ENCODE measurements around the gene DNASE2.
"Not testable (repeated sequence)": the region's sequence is repeated elsewhere in the genome, so short reads cannot be mapped to it uniquely, and the experiment has no call there.

The DNASE2 gene

DNA sequence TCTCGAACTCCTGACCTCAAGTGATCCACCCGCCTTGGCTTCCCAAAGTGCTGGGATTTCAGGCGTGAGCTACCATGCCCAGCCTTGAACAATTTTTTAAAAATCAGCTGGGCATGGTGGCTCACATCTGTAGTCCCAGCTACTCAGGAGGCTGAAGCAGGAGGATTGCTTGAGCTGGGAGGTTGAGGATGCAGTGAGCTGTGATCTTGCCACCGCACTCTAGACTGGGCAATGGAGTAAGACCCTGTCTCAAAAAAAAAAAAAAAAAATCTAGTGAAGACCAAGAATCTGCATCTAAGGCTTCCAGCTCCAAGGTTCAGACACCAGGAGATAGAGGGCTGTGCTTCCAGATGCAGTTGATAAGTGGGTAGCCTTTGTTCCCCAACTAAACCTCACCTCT, 17.1 kb downstream of the DNASE2 start:
- no peak for DNase-seq

DNA sequence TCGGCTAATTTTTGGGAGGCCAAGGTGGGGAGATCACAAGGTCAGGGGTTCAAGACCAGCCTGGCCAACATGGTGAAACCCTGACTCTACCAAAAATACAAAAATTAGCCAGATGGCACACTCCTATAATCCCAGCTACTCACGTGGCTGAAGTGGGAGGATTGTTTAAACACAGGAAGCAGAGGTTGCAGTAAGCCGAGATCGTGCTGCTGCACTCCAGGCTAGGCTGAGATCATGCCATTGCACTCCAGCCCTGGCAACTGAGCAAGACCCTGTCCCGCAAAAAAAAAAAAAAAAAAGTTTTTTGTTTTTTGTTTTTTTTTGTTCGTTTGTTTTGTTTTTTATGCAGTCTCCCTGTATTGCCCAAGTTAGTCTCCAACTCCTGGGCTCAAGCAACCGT, 21.7 kb downstream of the DNASE2 start:
- no peak for DNase-seq

DNA sequence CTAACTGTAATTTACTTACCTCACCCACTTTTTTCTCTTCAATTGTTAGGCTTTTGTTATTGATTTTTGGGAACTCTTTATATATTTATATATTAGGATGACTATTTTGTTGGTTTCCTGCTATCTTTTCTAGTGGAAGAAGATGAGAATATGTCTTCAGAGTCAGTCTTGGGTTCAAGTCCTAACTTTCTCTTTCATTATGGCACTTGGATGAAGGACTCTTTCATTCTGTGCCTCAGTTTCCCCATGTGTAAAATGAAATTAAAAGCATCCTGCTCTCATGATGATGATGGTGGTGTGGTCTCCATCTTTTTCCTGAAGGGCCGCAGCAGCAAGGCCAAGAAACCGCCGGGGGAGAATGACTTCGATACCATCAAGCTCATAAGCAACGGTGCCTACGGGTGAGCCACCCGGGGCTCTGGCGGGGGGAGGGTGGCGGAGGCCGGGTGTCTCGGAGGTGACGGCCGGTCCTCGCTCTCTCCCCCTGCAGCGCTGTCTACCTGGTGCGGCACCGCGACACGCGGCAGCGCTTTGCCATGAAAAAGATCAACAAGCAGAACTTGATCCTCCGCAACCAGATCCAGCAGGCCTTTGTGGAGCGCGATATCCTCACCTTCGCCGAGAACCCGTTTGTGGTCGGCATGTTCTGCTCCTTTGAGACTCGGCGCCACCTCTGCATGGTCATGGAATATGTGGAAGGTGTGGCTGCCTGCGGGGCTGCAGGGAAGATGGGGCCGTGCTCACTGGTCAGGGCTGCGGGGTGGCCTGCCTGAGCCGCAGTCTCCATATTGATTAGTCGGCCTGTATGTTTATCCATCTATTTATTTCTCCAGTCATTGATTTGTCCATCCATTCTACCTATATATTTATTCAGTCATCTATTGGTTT, 23.0 kb downstream of the DNASE2 start:
- DNase-seq = no peak

DNA sequence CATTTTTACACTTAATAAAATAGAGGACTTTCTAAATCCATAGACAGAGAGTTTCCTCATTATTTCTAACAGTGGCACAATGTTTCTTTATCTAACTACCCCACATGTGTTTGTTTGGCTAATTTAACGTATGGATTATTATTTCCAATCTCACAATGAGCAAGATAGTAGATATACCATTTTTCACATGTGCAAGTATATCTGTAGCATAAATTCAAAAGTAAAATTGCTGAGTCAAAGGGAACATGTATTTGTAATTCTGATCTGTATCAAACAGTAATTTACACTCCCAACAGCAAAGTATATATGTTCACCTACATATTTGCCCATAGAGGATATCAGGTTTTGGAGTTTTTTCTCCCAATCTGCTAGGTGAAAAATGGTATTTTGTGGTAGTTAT, 24.6 kb downstream of the DNASE2 start:
- DNase-seq = no peak

DNA sequence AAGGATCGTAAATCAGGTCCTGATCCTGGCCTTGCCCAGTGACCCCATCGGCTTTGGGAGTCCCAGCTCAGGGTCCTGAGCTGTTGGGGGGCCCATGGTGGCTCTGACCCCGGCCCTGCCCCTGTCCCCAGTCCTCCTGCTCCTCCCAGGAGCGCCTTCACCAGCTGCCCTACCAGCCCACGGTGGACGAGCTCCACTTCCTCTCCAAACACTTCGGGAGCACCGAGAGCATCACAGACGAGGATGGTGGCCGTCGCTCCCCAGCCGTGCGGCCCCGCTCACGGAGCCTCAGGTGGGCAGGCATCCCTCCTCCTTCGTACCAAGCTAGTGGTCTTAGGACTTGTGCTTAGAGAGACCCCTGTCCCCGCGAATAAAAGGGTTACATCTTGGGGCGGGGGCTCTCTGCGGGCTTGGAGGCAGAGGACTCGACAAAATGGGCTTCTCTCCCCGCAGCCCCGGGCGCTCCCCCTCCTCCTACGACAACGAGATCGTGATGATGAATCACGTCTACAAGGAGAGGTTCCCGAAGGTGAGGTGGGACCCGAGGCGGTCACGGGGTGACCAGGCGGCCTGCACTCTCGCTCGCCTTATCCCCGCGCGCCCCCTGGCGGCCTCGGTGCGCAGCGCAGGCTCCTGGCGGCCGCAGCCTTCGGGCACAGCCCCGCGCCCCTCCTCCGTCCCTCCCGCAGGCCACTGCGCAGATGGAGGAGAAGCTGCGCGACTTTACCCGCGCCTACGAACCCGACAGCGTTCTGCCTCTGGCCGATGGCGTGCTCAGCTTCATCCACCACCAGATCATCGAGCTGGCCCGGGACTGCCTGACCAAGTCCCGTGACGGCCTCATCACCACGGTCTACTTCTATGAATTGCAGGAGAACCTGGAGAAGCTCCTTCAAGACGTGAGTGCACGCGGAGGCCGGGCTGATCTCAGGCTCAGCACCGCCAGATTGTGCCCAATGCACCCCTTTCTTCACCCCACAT, 33.8 kb downstream of the DNASE2 start:
- DNase-seq = peak; percentile 76 to 78

DNA sequence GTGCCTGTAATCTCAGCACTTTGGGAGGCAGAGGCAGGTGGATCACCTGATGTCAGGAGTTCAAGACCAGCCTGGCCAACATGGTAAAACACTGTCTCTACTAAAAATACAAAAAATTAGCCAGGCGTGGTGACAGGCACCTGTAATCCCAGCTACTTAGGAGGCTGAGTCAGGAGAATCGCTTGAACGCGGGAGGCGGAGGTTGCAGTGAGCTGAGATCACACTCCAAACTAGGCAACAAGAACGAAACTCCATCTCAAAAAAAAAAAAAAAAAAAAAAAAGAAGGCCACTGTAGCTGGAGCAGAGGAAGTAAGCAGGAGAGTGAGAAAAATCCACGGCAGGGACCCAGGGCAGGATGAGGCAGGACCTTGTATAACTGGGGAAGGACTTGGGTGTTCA, 34.6 kb downstream of the DNASE2 start:
- not testable (repeated sequence) for DNase-seq

DNA sequence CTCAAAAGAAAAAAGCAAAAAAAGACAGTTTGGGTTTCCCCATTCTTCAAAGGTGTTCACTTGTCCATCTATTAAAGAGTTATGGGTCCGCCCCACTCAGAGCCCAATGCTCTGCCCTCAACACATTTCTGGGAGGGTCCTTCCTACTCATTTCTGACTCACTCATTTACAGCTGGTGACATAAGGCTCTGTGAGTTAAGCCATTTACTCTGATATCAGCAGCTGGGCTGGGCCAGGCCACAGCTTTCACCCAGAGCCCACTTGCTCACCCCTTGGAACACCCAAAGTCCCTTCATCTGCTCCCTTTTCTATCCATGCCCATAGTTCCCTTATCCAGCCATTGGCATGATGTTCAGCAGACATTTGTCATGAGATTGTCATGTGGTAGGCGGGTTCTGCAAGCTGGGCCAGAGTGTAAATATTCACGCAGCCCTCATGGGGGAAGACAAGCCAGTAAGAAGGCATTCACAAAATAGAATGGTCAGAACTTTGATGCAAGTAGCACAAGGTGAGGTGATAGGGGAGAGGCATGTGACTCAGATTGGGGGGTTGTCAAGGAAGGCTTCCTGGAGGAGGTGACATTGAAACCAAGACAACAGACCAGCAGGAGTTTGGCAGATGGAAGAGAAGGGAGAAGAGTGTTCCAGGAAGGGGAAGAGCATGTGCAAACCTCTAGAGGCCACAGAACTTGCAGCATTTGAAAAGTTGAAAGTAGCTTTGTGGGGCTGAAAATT, 37.1 kb downstream of the DNASE2 start:
- no peak for DNase-seq

DNA sequence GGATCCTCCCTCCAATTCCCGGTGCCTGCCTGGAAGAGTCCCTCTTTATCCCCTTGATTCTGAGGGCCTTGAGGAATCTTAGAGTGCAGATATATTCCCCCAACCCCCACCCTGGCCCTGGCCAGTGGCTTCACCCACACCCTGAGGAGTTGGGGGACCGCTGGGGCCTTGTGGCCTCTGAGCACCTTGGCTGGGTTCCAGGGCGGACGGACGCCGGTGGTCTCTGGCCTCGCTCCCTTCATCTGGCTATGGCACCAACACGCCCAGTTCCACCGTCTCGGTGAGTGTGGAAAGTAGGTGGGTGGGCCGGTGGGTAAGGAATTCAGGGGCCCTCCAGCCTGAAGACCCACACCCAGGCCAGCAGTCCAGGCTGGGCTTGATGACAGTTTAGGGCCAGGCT, 37.9 kb downstream of the DNASE2 start:
- no peak for DNase-seq

DNA sequence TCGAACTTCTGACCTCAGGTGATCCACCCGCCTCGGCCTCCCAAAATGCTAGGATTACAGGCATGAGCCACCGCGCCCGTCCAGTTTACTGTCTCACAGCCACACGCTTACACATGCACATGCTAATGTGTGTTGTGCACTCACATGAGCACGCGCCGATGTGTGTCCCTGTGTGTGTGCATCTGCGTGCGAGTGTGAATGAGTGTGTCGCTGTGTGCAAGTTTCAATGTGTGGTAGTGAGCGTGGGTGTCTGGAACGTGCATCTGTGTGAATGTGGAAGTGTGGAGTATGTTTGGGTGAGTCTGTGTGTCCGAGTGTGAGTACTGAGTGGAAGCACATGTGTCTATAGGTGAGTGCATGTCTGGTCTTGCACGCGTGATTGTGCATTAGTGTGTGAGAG, 38.7 kb downstream of the DNASE2 start:
- no peak for DNase-seq

DNA sequence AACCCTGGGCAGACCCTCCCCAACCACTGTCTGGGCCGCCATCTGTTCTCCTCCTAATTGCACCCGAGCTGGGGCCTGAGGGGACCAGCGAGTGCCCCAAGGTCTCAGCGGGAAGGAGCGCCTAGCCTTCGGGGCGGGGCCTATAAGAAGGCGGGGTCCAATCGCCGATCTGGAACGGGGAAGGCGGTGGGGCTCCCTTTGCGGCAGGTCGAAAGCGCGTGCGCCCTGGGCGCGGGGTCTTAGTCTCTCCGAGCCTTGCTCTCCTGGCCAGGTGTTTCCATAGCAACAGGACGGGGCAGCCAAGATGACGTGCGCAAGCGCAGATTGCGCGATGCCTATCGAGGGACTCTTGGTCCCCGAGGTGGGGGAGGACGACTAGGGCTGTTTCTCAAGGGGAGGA, 40.2 kb downstream of the DNASE2 start:
- no peak for DNase-seq

DNA sequence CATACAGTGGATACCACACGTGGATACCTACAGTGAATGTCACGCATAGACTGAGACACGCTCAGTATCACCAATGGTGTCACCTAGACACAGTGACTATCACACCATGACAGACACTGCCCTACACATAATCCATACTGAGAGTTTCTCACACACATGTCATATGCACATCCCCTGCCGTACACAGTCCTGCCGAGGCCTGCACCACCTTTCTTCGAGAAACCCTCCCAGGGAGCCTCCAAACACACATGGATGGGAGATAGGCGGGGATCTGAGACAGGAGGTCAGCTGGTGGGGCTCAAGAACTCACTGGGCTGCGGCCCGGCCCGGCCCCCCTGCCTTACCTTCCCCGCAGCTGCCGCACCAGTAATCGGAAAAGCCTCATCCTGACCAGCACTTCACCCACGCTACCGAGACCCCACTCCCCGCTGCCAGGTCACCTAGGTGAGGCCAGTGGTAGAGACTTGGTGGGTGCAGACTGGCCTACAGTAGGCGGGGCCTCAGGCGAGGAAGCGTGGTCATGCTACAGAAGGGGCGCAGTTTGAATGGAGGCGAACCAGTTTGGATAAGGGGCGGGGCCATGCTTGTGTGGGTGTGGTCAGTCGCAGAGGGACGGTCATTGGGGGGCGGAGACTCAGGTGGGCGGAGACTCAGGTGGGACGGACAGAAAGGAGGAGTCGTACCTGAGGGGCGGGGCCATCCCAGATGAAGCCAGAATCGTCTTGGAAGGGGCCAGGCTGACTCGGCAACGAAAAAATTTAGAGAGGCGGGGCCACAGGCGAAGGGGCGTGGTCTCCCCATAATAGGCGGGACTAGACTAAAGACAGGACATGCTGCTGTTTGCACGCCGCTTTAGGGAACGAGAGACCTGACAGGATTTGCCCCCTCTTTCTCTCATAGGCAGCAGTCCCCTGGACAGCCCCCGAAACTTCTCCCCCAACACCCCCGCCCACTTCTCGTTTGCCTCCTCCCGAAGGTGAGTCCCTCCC, 40.9 kb downstream of the DNASE2 start:
- DNase-seq = no peak

DNA sequence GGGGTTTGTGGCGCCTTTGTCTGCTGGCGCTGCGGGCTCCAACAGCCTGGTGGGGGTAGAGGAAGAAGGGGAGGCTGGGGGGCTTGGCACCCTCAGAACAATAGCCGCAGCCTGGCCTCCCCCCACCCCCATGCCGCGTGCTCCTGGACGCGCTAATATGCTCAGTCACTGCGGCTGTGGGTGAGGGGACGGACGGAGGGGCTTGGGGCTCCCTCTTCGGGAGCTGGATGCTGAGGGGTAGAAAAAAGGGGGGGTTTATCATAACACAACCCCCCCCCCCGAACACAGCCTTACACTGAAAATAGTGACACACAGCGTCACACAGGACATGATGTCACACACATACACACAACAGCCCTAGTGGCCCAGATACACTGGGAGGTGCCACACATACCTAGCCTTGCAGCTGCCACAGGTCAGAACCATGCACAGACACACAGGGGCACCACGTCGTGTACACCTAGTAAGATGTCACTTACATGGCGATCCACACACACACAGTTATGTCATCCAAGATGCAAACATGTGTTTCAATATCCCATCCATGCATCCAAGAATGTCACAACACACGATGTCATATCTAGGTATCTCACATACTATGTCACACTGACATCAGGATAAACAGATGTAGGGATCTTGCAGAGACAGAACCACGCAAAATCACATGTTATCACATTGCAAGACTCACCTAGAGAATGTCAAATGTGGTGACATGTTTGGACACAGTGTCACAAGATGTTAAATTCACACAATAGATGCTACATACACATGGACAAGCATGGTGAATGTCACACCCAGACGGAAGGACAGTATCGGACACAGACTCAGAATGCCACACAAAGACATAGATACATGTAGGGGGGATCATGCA, 42.1 kb downstream of the DNASE2 start:
- no peak for DNase-seq

DNA sequence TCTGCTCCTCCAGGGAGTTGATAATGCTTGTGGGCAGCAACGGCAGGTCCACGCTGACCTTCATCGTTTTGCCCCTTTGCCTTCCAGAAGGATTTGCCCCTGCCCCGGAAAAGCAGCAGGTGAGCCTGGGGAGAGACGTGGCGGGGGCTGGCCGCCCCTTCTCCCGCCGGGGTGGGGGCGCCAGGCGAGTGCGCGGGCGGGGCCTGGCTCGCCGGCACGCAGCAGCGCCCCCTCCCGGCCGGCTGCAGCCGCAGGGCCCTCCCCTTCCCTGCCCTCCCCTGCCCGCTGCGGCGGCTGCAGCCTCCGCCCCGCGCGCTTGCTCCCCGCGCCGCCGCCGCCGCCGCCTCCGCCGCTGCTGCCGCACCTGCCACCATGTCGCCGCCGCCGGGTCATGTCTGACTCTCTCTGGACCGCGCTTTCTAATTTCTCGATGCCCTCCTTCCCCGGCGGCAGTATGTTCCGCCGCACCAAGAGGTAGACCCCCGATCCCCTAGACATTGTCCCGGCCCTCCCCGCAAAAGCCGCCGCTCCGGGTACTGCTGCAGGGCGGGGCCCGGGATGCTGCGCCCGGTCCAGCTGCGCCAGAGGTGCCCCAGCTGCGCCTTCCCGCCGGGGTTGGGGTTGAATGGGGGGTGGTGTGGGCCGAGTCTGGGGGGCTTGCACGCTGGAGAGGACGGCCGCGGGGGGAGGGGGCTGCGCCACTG, 42.9 kb downstream of the DNASE2 start, which contains the start of gene MAST1:
Gene MAST1, plus strand, starts transcription at position 334 of the 704 bp plus-strand sequence. Its CDS starts 58 bp downstream, at position 392.
- DNase-seq = no peak

DNA sequence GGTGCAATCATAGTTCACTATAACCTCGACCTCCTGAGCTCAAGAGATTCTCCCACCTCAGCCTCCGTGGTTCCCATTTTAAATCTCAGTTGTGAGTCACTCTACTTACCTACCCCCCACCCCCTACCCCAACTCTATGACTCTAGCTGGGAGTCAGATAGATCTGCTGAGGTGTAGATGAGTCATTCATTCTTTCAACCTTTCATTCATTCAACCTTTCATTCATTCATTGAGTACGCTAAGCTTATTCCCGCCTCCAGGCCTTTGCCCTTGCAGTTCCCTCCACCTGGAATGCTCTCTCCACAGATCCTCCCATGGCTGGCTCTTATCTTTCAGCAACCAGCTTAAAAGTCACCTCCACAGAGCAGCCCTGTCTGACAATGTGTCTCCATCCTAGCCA, 44.0 kb downstream of the DNASE2 start:
- no peak for DNase-seq

DNA sequence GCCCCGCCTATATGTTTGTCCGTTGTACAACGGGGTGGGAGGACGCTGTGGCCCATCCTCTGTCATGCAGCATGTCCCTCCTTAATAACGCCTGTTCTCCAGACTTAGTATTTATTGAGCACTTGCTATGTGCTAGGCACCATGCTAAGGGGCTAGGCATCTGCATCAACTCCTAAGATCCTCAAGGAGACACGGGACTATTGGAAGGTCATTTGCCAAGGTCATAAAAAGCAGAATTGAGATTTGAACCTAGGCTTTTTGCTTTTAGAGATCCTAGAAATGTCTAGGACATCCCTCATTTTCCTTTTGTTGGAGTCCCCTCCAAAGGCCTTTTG, 44.8 kb downstream of the DNASE2 start:
- no peak for DNase-seq

DNA sequence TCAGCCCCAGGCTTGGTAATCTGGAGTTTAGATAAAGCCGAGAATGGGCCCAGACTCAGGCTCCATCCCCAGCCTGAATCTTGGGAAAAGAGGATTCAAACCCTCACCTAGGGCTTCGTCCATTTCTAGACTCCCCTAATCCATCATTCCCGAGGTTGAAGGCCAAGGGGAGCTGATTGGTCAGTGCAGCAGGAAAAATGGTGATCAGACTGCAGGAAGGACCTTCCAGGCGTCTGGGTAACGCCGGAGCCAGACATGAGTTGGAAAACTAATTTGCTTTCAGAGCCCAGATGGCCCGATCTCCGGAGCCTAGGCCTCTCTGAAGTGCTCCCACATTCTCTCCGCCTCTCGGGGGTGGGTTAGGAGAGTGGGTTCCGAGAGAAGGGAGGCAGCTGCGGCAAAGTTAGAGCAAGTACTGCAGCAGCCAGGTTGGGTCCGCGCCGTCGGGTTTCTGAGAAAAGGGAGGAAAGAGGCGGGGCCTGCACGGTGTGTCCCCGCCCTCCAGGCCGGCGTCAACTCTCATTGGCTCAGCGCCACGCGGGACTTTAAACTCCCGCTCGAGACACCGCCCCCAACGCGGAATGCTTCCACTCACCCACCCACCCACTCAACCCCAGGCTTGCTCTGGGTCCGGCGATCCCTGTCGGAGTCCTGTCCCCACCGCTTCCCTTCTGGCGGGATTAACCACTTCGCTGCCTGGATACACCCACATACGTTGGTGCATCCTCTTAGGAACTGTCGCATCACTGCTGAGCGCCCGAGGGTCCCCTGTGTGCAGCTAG, 46.1 kb downstream of the DNASE2 start:
- DNase-seq = no peak

DNA sequence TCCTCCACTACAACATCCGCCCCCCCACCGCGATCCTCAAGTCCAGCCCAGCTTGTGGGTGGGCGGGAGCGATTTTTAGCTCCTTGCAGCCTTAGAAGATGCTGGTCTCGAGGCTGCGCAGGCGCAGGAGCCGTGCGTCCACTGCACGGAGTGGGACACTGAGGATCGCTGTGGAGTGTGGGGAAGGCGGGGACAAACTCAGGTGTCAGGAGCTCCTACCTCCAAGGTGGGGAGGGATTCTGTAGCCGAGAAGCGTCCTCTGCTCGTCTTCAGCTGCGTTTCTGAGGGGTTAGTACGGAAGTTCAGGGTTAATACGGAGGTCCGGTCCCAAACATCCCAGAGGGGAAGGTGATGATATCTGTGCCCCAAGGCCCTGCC, 46.7 kb downstream of the DNASE2 start, which contains the start of gene RTBDN:
Gene RTBDN, minus strand, starts transcription at position 14 of the 378 bp plus-strand sequence. CDS start 4,600 bp downstream, outside the sequence.
- DNase-seq = no peak

DNA sequence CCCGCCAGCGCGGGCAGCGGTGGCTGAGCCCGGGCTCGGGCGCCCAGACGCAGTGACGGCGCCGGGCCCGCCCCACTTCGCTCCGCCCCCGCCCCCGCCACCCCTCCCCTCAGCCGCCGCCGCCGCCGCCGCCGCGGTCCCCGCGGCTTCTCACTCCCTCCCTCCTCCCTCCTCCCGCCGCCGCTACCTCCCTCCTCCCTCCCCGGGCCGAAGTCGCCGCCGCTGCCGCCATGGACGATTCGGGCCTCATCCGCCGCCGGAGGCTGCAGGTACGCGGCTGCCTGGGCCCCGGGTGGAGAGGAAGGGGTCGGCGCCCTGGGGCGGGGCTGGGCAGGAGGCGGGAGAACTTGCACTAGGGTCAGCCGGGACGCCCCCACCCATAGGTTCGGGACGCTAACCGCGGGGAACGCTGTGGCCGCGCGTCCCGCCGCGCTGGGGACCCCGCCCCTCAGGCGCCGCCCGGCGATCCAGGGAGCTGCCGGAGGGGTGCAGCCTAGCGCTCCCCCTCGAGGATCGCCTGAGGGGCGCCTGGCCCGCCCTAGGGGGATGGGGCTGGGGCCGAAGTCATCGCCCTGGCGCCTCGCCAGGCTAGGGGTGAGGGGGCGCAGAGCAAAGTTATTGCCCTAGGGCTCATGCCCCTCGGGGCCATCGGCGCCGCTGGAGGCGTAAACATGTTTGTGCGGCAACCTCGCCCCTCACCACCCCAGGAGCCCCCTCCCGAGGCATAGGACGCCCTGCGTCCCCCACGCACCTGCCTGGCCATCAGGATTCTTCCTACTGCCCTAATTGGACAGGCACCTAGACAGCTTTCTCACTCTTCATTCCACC, 47.3 kb downstream of the DNASE2 start:
- peak in 1 of 2 experiments; percentile 39 for DNase-seq
